ENCODE results near the gene CRYZ.
"Not testable (repeated sequence)": the region's sequence is repeated elsewhere in the genome, so short reads cannot be mapped to it uniquely, and the experiment has no call there.

The CRYZ gene

DNA sequence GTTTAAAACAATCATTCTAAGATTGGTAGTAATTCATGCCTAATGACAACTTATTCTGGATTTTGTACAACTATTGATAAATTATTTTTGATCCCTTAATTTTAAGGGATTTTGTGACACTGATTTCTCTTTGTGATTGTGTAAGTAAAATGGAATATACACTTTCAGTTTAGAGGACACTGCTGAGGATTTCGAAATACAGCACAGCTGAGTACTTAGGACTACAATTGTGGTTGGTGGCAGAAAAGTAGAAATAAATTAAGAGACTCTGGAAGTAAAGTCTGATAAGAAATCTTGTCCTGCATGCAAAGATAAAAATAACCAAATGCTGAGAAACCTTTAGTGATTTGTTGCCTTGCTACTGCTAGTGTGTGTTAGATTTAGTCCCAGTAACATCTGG, 40.1 kb upstream of the CRYZ start:
- no peak for DNase-seq
- TF ChIP-seq, protein P1, sequence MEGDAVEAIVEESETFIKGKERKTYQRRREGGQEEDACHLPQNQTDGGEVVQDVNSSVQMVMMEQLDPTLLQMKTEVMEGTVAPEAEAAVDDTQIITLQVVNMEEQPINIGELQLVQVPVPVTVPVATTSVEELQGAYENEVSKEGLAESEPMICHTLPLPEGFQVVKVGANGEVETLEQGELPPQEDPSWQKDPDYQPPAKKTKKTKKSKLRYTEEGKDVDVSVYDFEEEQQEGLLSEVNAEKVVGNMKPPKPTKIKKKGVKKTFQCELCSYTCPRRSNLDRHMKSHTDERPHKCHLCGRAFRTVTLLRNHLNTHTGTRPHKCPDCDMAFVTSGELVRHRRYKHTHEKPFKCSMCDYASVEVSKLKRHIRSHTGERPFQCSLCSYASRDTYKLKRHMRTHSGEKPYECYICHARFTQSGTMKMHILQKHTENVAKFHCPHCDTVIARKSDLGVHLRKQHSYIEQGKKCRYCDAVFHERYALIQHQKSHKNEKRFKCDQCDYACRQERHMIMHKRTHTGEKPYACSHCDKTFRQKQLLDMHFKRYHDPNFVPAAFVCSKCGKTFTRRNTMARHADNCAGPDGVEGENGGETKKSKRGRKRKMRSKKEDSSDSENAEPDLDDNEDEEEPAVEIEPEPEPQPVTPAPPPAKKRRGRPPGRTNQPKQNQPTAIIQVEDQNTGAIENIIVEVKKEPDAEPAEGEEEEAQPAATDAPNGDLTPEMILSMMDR (IDR thresholded peaks at IDR 0.05; ENCODE audit: low read depth, low read length) = no peak
- Histone ChIP-seq H3K27ac (no peak overlapping the region), H3K36me3 (no peaks in the 10 kb centered on the region), H3K9me3 (ENCODE audit: severe bottlenecking) (no peaks in the 10 kb centered on the region), H3K27me3 (ENCODE audit: insufficient read depth, low read depth, severe bottlenecking) (no peaks in the 10 kb centered on the region), H3K4me3 (ENCODE audit: low read depth, low read length) (no peak overlapping the region)

DNA sequence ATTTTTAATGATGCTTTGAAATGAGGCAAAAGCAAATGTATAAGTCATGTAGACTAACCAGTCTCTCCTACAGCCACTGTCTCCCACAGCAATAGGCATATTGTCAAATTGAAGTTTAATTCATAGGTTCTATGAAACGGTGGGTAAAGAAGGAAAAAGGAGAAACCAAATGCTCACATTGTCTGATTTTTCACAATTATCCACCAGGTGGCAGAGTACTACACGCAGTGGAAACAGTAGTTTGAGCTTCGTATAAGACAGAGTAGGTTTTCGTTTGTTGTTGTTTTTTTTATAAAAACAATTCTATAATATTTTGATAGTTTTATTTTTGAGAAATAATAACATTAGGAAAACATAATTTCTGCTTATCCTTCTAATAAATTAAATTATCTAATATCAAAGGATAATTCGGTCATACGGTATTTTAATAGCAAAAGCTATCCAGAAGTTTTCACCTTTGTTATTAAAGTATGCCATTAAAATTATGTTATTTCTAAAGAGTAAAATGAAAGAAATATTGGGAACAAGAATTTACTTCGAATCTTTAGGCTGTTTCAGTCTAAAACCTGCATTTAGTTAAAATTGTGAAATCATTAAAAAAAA, 39.2 kb upstream of the CRYZ start:
- TF ChIP-seq, protein P1 (IDR thresholded peaks at IDR 0.05; ENCODE audit: low read depth, low read length) = peak; percentile 45; the same call in 1 of the 2 replicates
- H3K9me3 ChIP-seq (ENCODE audit: severe bottlenecking) = no peaks in the 10 kb centered on the region
- DNase-seq = peak; percentile 17
- H3K27me3 ChIP-seq (ENCODE audit: insufficient read depth, low read depth, severe bottlenecking) = no peaks in the 10 kb centered on the region
- no peaks in the 10 kb centered on the region for H3K36me3 ChIP-seq
- no peak overlapping the region for H3K4me3 ChIP-seq (ENCODE audit: low read depth, low read length)
- H3K27ac ChIP-seq = no peak overlapping the region

DNA sequence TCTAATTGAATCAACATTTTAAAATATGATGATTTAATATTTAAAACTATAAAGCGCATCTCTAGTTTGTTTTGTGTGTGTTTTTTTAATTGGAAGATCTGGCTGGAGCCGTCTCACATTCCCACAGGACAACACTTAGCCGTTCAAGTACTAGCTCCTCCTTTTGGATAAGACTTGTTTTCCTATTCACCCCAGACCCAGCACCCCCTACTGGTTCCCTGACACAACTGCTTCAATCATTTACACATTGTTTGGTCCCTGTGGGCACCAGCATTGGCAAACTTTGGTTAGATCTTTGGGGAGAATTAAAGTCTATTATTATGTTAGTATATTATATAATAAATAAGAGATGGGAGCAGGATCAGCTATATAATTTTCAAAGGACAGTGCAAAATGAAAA, 34.6 kb upstream of the CRYZ start:
- TF ChIP-seq, protein P1 (IDR thresholded peaks at IDR 0.05; ENCODE audit: low read depth, low read length) = 0 out of 2 replicates have a peak, but pooled peaks have one; percentile 26
- Histone ChIP-seq H3K4me3 (ENCODE audit: low read depth, low read length) (no peak overlapping the region), H3K9me3 (ENCODE audit: severe bottlenecking) (no peaks in the 10 kb centered on the region), H3K27ac (no peak overlapping the region), H3K36me3 (no peaks in the 10 kb centered on the region), H3K27me3 (ENCODE audit: insufficient read depth, low read depth, severe bottlenecking) (no peaks in the 10 kb centered on the region)
- DNase-seq = peak; percentile 25

DNA sequence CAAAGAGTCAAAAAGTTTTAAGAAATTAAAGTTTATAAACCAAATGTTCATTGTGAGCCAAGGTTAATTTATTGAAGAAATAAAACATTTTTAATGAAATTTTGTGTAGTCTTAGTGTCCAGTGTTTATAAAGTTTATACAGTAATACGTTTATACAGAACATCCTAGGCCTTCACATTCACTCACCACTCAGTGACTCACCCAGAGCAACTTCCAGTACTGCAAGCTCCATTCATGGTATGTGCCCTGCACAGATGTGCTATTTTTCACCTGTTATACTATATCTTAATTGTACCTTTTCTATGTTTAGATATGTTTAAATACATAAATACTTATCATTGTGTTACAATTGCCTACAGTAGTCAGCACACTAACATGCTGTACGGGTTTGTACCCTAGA, 33.7 kb upstream of the CRYZ start:
- Histone ChIP-seq H3K4me3 (ENCODE audit: low read depth, low read length) (no peak overlapping the region), H3K27me3 (ENCODE audit: insufficient read depth, low read depth, severe bottlenecking) (no peaks in the 10 kb centered on the region), H3K9me3 (ENCODE audit: severe bottlenecking) (no peaks in the 10 kb centered on the region), H3K27ac (no peak overlapping the region), H3K36me3 (no peaks in the 10 kb centered on the region)
- DNase-seq = no peak
- TF ChIP-seq, protein P1 (IDR thresholded peaks at IDR 0.05; ENCODE audit: low read depth, low read length) = no peak

DNA sequence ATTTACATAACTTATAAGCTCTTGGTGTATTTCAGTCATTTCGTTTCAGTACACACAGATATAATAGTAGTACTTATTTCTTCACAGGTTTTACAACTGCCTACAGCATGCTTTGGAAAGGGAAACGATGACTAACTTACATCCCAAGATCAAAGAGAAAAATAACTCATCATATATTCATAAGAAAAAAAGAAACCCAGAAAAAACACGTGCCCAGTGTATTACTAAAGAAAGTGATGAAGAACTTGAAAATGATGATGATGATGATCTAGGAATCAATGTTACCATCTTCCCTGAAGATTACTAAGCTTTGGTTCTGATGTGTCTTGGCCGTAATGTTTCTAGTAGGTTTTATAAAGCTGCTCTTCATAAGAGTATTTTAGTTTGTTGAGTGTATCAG, 31.0 kb upstream of the CRYZ start:
- no peak for DNase-seq
- H3K27me3 ChIP-seq (ENCODE audit: insufficient read depth, low read depth, severe bottlenecking) = no peaks in the 10 kb centered on the region
- peaks cover 5% of the 10 kb centered on the region; the same call in 1 of the 2 replicates for H3K36me3 ChIP-seq

DNA sequence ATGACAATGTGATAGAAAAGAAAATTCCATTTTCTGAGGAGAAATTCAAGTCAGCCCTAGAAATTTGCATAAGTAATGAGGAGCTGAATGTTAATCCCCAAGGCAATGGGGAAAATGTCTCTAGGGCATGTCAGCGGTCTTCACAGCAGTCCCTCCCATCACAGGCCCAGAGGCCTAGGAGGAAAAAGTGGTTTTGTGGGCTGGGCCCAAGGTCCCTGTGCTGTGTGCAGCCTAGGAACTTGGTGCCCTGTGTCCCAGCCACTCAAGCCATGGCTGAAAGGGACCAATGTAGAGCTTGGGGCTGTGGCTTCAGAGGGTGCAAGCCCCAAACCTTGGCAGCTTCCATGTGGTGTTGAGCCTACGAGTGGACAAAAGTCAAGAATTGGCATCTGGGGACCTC, 23.8 kb upstream of the CRYZ start:
- H3K27me3 ChIP-seq (ENCODE audit: insufficient read depth, low read depth, severe bottlenecking); H3K9me3 ChIP-seq (ENCODE audit: severe bottlenecking); H3K4me3 ChIP-seq (ENCODE audit: low read depth, low read length); DNase-seq; H3K27ac ChIP-seq: not testable (repeated sequence)
- H3K36me3 ChIP-seq = peaks cover 26% of the 10 kb centered on the region

More for the DNA sequence above, 31.0 kb upstream of the CRYZ start:
- TF ChIP-seq, protein P1 (IDR thresholded peaks at IDR 0.05; ENCODE audit: low read depth, low read length) = no peak
- H3K4me3 ChIP-seq (ENCODE audit: low read depth, low read length) = no peak overlapping the region
- no peaks in the 10 kb centered on the region for H3K9me3 ChIP-seq (ENCODE audit: severe bottlenecking)
- H3K27ac ChIP-seq = no peak overlapping the region
